ENCODE data around the gene TYR.
"Not testable (repeated sequence)": the region's sequence is repeated elsewhere in the genome, so short reads cannot be mapped to it uniquely, and the experiment has no call there.

DNA sequence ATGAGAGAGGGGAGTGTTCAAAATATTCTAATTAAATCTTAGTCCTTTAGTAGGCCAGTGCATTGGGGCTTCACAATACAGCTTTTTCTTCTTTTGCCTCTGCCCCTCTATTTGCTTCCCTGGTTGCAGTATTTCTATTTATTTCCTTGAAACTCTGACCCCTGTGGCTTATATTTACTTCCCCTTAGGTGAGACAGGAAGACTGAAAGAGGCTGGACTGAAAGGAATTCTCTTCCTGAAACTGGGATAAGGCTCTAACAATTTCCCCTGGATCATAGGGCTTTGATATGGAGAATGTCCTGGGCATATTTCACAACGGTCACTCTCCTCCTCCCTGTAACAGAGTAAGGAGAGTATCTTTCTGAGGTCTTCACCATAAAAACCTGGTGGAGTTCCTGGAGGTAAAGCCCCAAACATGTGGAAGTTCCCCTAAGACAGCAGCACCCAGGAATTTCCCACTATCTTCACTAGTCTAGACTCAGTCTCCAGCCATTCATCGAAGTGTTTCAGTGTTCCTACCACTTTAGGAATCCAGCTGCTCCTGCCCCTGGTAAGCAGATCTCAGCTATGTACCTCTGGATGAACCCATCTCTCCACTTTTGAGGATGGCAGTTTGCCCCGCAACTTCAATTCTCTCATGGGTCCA is 103.5 kb downstream of the TYR start:
- TF ChIP-seq, protein P1, sequence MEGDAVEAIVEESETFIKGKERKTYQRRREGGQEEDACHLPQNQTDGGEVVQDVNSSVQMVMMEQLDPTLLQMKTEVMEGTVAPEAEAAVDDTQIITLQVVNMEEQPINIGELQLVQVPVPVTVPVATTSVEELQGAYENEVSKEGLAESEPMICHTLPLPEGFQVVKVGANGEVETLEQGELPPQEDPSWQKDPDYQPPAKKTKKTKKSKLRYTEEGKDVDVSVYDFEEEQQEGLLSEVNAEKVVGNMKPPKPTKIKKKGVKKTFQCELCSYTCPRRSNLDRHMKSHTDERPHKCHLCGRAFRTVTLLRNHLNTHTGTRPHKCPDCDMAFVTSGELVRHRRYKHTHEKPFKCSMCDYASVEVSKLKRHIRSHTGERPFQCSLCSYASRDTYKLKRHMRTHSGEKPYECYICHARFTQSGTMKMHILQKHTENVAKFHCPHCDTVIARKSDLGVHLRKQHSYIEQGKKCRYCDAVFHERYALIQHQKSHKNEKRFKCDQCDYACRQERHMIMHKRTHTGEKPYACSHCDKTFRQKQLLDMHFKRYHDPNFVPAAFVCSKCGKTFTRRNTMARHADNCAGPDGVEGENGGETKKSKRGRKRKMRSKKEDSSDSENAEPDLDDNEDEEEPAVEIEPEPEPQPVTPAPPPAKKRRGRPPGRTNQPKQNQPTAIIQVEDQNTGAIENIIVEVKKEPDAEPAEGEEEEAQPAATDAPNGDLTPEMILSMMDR (IDR thresholded peaks at IDR 0.05), result not testable (repeated sequence)
- not testable (repeated sequence) for TF ChIP-seq POLR2A (IDR thresholded peaks at IDR 0.05)

All from body of pancreas (tissue), 4 donors.